NCI-H2081 (cell line): ENCODE data around the gene AZI2.

Experiments used
- DNase-seq, 2 experiments: peaks; one replicate each; lab custom pipeline; 2025; lab: John Stamatoyannopoulos, UW

Gene AZI2

GRCh38 chr3:28301688-28302087 lies 46.9 kb downstream of the AZI2 start:
- DNase-seq: no peak

DNA sequence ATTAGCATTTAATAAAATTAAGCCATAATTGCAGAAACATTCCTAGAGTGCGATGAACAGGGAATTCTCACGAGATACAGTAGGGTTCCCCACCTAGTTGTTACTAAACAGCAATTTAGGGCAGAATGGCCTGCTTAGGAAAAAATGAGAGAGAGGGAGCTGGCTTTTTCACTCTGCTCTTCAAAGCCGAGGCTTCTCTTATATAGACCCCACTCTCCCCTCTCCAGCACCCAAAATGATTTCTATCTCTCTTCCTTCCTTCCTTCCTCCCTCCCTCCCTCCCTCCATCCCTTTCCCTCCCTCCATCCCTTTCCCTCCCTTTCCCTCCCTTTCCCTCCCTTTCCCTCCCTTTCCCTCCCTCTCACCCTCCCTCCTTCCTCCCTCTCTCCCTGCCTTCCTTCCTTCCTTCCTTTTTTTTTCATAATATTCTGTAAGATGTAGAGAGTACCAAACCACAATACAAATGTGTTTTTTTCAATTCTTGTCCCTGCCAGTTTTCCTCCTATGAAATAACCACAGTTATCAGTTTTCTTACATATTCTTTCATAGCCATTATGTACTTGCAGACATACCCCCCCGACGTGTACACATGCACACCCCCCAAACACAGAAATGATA lies 48.2 kb downstream of the AZI2 start:
- DNase-seq: no peak

DNA sequence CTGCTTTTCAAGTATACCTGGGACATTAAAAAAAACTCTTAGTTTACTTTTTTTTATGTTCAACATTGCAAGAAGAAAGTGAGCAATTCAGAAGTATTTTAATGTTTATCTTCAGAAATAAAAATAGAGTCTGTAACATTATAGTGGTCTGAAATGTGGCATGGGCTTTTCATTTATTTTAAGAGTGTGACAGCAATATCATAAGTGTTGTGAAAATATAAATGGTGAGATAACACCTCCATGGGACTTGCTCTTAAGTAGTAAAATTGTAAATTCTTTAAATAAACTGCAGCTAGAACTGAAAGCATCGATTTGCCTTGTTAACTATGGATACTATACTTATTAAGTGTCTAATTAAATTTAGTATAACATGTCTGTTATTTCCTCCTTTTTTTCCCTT lies 48.9 kb downstream of the AZI2 start:
- DNase-seq: no peak

- DNase-seq: no peak
These were observed 52.6 kb downstream of the AZI2 start for GRCh38 chr3:28295898-28296490.

DNA sequence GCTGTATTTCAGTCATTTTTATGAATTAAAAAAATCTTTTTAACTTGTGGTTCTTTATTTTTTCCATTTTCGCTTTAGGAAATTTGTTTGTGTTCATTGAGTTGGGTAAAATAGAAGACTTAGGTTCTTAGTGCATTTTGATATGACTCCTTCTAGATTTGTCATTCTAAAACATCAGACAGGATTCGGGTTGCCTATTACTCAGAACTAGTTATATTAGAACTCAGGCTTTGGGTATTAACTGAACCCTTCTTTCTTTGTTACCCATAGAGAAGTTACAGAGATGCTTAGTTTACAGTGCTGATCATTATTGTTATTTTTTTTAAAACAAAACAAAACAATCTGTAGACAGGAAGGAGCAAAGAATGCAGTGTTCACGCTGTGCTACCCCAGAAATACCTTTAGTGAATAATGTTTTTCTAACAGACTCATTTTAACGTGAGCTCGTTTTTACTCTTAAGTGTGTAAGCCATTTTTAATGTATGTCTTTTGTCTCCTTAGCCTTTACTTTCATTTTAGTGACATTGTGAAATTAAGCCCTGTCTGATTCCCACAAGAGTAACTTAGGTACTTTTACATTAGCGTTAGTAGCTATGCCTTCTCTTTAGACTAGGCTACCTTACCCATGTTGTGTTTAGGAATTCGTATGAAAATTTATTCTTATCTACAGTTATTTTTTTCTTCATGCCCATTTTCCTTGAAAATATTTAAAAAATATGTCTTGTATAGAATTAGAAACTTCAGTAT lies 53.8 kb downstream of the AZI2 start:
- DNase-seq: no peak

DNA sequence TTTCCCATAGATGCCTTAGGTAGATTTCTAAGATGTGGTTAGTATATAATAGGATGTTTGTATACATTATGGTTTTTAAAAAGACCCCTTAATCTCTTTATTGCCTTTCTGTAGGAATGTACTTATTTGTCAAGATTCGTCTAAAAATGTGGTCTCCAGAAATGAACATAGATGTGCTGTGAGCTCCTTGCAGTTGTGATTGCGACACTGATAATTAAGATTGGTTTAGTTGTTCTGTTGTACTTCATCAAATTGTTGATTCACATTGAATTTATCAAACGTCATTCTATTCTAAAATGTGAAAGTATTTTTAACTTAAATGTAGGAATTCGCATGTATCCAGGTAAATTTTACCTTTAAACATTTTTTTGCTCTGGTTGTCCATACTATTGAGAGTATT lies 56.0 kb downstream of the AZI2 start:
- DNase-seq: no peak

GRCh38 chr3:28291577-28291976 lies 57.0 kb downstream of the AZI2 start:
- no peak for DNase-seq

DNA sequence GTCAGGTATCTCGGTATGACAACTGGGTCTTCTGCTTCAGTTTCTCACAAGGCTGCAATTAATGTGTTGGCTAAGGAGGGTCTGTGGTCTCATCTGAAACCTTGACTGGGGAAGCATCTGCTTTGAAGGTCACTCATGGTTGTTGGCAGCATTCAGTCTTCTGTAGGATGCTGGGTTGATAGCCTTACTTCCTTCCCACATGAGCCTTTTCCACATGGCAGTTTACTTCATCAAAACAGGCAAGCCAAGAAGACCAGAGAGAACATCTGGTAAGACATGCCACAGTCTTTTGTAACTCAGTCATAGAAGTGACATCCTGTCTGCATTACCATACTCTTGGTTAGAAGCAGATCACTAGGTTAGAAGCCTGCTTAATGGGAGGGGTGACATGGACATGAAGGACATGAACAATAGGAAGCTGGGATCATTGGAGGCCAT lies 57.7 kb downstream of the AZI2 start:
- DNase-seq: no peak

- DNase-seq: no peak
These were observed 61.6 kb downstream of the AZI2 start for GRCh38 chr3:28287046-28287445.

GRCh38 chr3:28286595-28286994 lies 62.0 kb downstream of the AZI2 start:
- DNase-seq: peak; percentile 37 to 55

- peak in 1 of 2 experiments; percentile 48 for DNase-seq
These were observed 67.8 kb downstream of the AZI2 start for GRCh38 chr3:28280781-28281180.

- DNase-seq: peak in 1 of 2 experiments; percentile 39
These were observed 68.9 kb downstream of the AZI2 start for GRCh38 chr3:28279770-28280169.

DNA sequence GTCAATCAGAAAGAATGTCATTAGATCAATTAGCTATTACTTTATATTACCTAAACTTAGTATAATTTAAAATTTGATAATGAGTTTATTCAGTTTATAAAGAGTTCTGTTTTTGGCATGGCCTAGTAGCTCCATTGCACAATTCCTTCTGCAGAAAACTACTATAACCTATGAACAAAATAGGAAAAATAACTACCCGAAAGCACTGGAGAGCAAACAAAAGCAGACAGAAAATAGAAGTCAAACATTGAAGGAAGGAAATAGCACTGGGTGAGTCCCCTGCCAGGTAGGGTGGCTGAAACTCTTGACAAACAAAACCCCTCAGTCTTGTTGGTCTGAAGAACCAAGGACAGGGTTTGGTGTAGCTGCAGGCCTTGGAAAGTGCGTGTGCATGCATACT lies 69.7 kb downstream of the AZI2 start:
- no peak for DNase-seq

GRCh38 chr3:28273837-28274236 lies 74.8 kb downstream of the AZI2 start:
- no peak for DNase-seq
